ENCODE results near the gene KIAA1549. TPM values are rescaled to one million over a fixed set of nuclear protein-coding genes. Genes with fewer than 3 reads are reported as not detected.

Gene KIAA1549
- total RNA-seq, 1 experiment from 2014 or later = 26.6 TPM

DNA sequence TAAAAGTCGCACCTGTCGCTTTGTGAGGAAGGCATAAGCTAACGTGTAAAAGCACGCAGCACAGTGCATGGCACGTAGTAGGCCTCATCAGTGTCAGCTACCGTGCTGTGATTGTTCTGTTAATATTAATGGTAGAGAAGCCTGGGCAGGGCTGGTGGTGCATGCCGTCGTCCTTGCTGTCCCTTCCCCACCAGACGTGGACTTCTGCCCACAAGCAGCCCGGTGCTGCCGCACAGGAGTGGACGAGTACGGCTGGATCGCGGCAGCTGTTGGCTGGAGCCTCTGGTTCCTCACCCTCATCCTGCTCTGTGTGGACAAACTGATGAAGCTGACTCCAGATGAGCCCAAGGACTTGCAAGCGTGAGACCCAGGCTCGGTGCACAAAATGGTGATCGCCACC, 178.5 kb downstream of the KIAA1549 start:
- no peaks in the 10 kb centered on the region for H3K27me3 ChIP-seq (ENCODE audit: insufficient read depth, low read depth)
- TF ChIP-seq EZH2 (IDR thresholded peaks at IDR 0.05; ENCODE audit: low read depth) = no peak
- TF ChIP-seq, protein P1, sequence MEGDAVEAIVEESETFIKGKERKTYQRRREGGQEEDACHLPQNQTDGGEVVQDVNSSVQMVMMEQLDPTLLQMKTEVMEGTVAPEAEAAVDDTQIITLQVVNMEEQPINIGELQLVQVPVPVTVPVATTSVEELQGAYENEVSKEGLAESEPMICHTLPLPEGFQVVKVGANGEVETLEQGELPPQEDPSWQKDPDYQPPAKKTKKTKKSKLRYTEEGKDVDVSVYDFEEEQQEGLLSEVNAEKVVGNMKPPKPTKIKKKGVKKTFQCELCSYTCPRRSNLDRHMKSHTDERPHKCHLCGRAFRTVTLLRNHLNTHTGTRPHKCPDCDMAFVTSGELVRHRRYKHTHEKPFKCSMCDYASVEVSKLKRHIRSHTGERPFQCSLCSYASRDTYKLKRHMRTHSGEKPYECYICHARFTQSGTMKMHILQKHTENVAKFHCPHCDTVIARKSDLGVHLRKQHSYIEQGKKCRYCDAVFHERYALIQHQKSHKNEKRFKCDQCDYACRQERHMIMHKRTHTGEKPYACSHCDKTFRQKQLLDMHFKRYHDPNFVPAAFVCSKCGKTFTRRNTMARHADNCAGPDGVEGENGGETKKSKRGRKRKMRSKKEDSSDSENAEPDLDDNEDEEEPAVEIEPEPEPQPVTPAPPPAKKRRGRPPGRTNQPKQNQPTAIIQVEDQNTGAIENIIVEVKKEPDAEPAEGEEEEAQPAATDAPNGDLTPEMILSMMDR (conservative IDR thresholded peaks at IDR 0.05) = no peak
- no peaks in the 10 kb centered on the region for H3K9me2 ChIP-seq (ENCODE audit: insufficient read depth)
- no peak overlapping the region for H2AFZ ChIP-seq
- H3F3A ChIP-seq (ENCODE audit: insufficient read depth, low read depth) = no peaks in the 10 kb centered on the region
- DNase-seq = no peak
- H3K36me3 ChIP-seq (ENCODE audit: low read depth) = no peaks in the 10 kb centered on the region
- POLR2A ChIA-PET (ENCODE audit: unreplicated experiment) = no interaction called here
- no peak overlapping the region for H3K4me3 ChIP-seq
- no peaks in the 10 kb centered on the region for H3K4me1 ChIP-seq (replicated peaks; ENCODE audit: insufficient read depth)
- BruUV-seq (replicated peaks) = no TSS peak
- no peaks in the 10 kb centered on the region; the same call in 1 of the 2 replicates for H3K9me3 ChIP-seq (ENCODE audit: insufficient read depth, low read depth)
- H4K20me1 ChIP-seq (ENCODE audit: insufficient read depth) = no peaks in the 10 kb centered on the region
- no peaks in the 10 kb centered on the region for H3K79me2 ChIP-seq (ENCODE audit: low read depth)
- H3K4me2 ChIP-seq = no peak overlapping the region
- H3K27ac ChIP-seq = no peak overlapping the region
- intact Hi-C loops (cut with micrococcal nuclease; ENCODE audit: unreplicated experiment) = no loop called here
- CTCF ChIA-PET = no interaction called here

DNA sequence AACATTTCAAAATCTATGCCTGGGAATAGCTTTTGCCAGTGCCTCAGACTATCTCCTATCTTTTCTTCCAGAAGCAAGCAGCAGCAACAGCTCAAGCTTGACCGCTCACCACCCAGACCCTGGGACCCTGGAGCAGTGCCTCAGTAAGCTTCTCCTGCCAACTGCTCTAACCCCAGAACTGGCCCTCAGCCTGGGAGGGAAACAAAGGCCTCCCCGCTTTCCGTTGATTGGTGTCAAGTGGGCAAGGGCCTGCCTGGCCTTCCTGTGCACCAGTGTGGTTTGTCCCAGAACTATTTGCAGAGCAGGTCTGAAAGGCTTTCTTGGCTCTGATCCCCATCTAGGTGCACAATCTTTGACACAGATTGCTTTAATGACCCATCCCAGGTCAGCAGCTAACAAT, 179.9 kb downstream of the KIAA1549 start:
- H3K4me3 ChIP-seq = no peak overlapping the region
- no peaks in the 10 kb centered on the region for H3K9me2 ChIP-seq (ENCODE audit: insufficient read depth)
- H4K20me1 ChIP-seq (ENCODE audit: insufficient read depth) = no peaks in the 10 kb centered on the region
- ChIA-PET CTCF (no interaction called here), POLR2A (ENCODE audit: unreplicated experiment) (interaction anchor here (0.6 kb wide), 1 partner anchor 16 kb away, joined by 4 read pairs; no protein-coding TSS in a partner anchor)
- no peak overlapping the region for H3K4me2 ChIP-seq
- no peaks in the 10 kb centered on the region for H3K27me3 ChIP-seq (ENCODE audit: insufficient read depth, low read depth)
- no peak for DNase-seq
- no TSS peak for BruUV-seq (replicated peaks)
- TF ChIP-seq, protein P1 (conservative IDR thresholded peaks at IDR 0.05) = no peak
- no peak for TF ChIP-seq EZH2 (IDR thresholded peaks at IDR 0.05; ENCODE audit: low read depth)
- H3K4me1 ChIP-seq (replicated peaks; ENCODE audit: insufficient read depth) = no peaks in the 10 kb centered on the region
- no peaks in the 10 kb centered on the region for H3K79me2 ChIP-seq (ENCODE audit: low read depth)
- no peaks in the 10 kb centered on the region for H3K36me3 ChIP-seq (ENCODE audit: low read depth)
- no peak overlapping the region for H3K27ac ChIP-seq
- intact Hi-C loops (cut with micrococcal nuclease; ENCODE audit: unreplicated experiment) = no loop called here
- no peaks in the 10 kb centered on the region for H3K9me3 ChIP-seq (ENCODE audit: insufficient read depth, low read depth)
- no peak overlapping the region for H2AFZ ChIP-seq
- H3F3A ChIP-seq (ENCODE audit: insufficient read depth, low read depth) = no peaks in the 10 kb centered on the region

DNA sequence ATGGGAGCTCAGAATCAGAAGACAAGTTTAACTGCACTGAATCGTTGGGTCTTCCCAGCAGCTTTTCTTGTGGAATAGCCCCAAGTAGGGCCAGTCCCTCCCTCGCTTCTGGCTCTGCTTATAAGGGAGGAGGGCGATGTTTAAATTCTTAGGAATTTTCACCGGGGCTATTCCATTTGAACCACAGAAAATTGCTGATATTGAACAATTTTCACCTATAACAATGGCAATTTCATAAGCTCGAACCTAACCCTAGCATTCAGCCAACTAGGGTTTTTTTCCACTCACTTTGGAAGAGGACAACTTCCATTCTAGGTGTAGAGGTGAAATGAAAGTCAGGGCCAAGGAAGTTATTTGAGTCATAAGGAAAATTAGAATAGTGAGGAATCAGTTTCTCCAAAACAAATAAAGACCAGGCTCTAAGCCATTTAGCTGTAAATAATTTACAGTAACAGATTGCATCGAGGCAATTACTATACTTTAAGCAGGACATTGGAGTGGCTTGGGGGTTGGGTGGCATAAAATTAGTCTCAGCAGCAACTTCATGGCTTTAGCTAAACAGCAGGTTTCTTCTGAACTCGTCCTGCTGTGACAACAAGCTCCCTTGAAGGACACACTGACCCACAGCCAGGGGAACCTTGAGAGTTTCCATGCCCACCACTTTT, 181.7 kb downstream of the KIAA1549 start:
- no peaks in the 10 kb centered on the region for H3K9me2 ChIP-seq (ENCODE audit: insufficient read depth)
- no peak for DNase-seq
- H3K27ac ChIP-seq = no peak overlapping the region
- TF ChIP-seq, protein P1 (conservative IDR thresholded peaks at IDR 0.05) = no peak
- no peak for TF ChIP-seq EZH2 (IDR thresholded peaks at IDR 0.05; ENCODE audit: low read depth)
- no peak overlapping the region for H3K4me3 ChIP-seq
- H2AFZ ChIP-seq = no peak overlapping the region
- no peaks in the 10 kb centered on the region for H3F3A ChIP-seq (ENCODE audit: insufficient read depth, low read depth)
- POLR2A ChIA-PET (ENCODE audit: unreplicated experiment) = no interaction called here
- no peaks in the 10 kb centered on the region for H3K79me2 ChIP-seq (ENCODE audit: low read depth)
- CTCF ChIA-PET = no interaction called here
- no peaks in the 10 kb centered on the region for H4K20me1 ChIP-seq (ENCODE audit: insufficient read depth)
- intact Hi-C loops (cut with micrococcal nuclease; ENCODE audit: unreplicated experiment) = no loop called here
- H3K9me3 ChIP-seq (ENCODE audit: insufficient read depth, low read depth) = no peaks in the 10 kb centered on the region
- no peaks in the 10 kb centered on the region for H3K36me3 ChIP-seq (ENCODE audit: low read depth)
- H3K27me3 ChIP-seq (ENCODE audit: insufficient read depth, low read depth) = no peaks in the 10 kb centered on the region
- no peaks in the 10 kb centered on the region for H3K4me1 ChIP-seq (replicated peaks; ENCODE audit: insufficient read depth)
- H3K4me2 ChIP-seq = no peak overlapping the region
- BruUV-seq (replicated peaks) = no TSS peak
